Lower leg skin (tissue), 4 donors: ENCODE data around the gene MZB1. TPM values are rescaled to one million over a fixed set of nuclear protein-coding genes. Genes with fewer than 3 reads are reported as not detected.
A peak's percentile ranks its signal among the peaks of the same experiment; 100 is the strongest.

ENCODE experiments used
- DNase-seq, 2 donors: peaks; one replicate each; pipeline ENCODE4 v3.0.0-alpha.2; 2019; ENCODE audit warnings: low spot score in 2 of 2
- H3K4me3 ChIP-seq: fragments of 200-600 bp; sonication (generic); 2 replicates; pipeline ENCODE4 v1.5.1; 2017; ENCODE audit warnings: mild to moderate bottlenecking, low read depth; ENCODE audit not compliant: poor library complexity, severe bottlenecking
- POLR2A ChIP-seq, 2 donors: fragments of 450-650 bp; IDR thresholded peaks; one replicate each; pipeline ENCODE4 v1.6.1; 2016 to 2017; ENCODE audit warnings: antibody characterized with exemption in 2 of 2, mild to moderate bottlenecking in 1 of 2, moderate library complexity in 1 of 2
- WGBS, 2 donors: methylation state at CpG; one replicate each; pipeline ENCODE4 v1.1.5; 2018; 5-methylcytosine and 5-hydroxymethylcytosine counted together
- intact Hi-C: fragments of 100-400 bp; cut with DNase I; formaldehyde crosslinking; loops from one replicate; pipeline ENCODE4 v1.15.0; 2023; ENCODE audit warnings: low total_unique reads
- total RNA-seq, 4 donors: library from RNA; depleted of rRNA; stranded (reverse); fragments of >200 nt; gene quantifications; one replicate each; pipeline ENCODE4 v1.1.0, GENCODE V29; 2016
- TF ChIP-seq, protein P1 (sequence below), 3 donors: fragments of 450-650 bp; IDR thresholded peaks; one replicate each; pipeline ENCODE4 v1.5.1; 2016; ENCODE audit warnings: antibody characterized with exemption in 3 of 3, mild to moderate bottlenecking in 3 of 3, moderate library complexity in 2 of 3

The MZB1 gene
- total RNA-seq, 4 donors from 2014 or later, result not detected

DNA sequence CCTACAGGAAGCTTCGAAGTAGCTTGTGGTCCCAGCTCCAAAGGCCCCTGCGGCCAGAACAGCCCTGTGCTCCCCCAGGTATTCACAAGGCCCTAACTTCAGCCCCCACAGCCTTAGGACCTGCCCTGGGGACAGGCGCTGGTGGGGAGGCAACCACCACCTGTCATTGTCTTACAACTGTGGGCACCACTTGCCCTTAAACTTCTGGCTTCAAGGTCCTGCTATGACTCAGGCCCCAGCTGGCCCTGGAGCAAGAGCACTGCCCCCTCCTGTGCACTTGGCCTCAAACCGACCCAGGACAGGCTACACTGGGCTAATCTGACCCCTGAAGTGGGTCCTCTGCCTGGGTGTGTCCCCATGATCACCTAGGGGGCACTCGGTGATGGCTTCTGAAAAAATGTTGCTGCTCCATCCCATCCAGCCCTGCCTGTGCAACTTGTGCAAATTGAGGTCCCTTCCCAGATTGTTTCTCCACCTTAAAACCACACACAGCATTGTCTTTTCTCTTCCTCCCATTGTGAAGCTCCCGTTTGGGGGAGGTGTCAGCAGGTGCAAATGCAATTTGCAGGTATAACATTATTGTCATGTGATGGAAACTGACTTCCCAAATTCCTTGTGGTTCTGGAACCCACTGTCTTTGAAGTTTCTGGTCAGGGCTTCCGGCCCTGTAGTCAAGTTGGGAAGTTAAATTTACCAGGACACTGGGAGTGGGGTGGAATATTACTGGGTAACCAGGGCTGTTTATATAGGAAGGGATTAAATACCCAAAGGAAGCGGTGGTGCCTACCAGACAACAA, 6.3 kb upstream of the MZB1 start:
- H3K4me3 ChIP-seq, result no peak overlapping the region
- no peak for DNase-seq
- 85 to 89% methylated on average over 8 of the region's 8 CpGs for WGBS, 2 donors
- intact Hi-C loops, result no loop called here
- no peak for TF ChIP-seq POLR2A (IDR thresholded peaks at IDR 0.05)

DNA sequence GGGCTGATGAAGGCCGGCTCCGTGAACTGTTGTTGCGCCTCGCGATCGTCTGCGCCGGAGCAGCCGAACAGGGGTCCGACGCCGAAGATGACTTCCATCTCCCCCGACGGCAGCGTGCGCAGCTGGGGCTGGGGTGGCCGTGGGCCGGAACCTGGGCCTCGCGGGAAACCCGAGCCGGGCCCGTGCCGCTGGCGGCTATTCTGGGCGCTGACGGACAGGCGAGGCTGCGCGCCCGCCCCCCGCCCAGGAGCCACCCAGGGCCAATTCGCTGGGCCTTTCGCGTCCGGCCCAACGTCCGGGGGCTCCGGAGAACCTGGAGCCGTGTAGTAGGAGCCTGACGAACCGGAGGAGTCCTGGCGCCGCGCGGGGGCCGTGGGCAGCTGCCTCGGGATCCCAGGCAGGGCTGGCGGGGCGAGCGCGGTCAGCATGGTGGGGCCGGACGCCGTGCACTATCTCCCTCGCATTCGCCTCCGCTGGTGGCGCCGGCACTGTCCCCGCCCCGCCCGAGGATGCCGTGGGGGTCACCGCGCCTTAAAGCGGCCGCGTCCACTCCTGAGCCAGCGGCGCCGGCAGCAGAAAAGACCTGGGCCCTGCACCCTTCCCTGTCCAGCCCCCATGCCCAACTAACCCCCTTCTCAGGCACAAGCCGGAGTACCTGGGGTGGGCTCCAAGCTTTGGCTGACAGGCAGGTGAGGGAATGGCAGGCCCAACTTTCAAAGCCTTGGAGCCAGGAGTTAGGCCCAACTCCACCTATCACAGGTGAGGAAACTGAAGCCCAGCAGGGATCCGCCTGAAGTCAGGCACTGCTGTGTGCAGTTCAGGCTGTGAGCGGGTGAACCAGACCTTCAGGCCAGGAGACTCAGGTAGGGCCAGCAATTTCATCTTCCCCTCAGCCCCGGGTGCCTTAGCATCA, 5.2 kb upstream of the MZB1 start, which contains the start of gene PROB1:
TSS of gene PROB1 (minus strand) at position 451 of the 913 bp plus-strand sequence. CDS start at position 428, 23 bp downstream.
- H3K4me3 ChIP-seq, result no peak within 1 kb of the TSS
- intact Hi-C loops, result no loop called here
- WGBS, 2 donors, result 51 to 63% methylated on average over 35 to 64 of the region's 76 CpGs
- DNase-seq, result no peak
- TF ChIP-seq POLR2A (IDR thresholded peaks at IDR 0.05), result no peak
- TF ChIP-seq, protein P1, sequence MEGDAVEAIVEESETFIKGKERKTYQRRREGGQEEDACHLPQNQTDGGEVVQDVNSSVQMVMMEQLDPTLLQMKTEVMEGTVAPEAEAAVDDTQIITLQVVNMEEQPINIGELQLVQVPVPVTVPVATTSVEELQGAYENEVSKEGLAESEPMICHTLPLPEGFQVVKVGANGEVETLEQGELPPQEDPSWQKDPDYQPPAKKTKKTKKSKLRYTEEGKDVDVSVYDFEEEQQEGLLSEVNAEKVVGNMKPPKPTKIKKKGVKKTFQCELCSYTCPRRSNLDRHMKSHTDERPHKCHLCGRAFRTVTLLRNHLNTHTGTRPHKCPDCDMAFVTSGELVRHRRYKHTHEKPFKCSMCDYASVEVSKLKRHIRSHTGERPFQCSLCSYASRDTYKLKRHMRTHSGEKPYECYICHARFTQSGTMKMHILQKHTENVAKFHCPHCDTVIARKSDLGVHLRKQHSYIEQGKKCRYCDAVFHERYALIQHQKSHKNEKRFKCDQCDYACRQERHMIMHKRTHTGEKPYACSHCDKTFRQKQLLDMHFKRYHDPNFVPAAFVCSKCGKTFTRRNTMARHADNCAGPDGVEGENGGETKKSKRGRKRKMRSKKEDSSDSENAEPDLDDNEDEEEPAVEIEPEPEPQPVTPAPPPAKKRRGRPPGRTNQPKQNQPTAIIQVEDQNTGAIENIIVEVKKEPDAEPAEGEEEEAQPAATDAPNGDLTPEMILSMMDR (IDR thresholded peaks at IDR 0.05), result no peak

DNA sequence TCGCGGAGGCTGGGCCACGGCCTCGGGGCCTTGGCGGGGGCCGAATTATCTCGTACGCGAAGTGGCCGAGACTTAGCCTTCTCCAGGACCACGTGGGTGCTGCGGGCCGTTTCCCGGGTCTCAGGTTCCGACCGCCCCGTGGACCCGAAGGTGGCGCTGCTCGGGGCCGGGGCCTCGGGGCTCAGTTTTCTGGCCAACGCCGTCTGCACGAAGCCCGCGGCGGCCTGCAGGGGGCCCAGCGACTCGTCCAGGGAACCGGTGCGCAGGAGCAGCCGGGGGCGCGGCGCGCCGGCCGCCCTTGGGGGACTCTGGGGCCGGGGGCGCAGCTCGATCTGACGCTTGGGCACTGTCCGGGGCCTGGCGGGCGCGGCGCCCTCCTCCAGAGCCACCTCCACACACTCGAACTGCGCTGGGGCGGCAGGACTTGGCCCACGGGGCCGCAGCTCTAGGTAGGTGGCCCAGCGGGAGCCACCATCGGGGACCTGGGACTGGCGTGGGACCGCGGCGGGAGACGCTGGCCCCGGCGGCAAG, 4.5 kb upstream of the MZB1 start:
- H3K4me3 ChIP-seq, result no peak overlapping the region
- DNase-seq, result no peak
- 3% methylated on average over 22 of the region's 62 CpGs; no CpG with 5 or more reads in 1 of the 2 donors for WGBS, 2 donors
- intact Hi-C loops, result no loop called here
- no peak for TF ChIP-seq POLR2A (IDR thresholded peaks at IDR 0.05)
- TF ChIP-seq, protein P1 (IDR thresholded peaks at IDR 0.05), result no peak

DNA sequence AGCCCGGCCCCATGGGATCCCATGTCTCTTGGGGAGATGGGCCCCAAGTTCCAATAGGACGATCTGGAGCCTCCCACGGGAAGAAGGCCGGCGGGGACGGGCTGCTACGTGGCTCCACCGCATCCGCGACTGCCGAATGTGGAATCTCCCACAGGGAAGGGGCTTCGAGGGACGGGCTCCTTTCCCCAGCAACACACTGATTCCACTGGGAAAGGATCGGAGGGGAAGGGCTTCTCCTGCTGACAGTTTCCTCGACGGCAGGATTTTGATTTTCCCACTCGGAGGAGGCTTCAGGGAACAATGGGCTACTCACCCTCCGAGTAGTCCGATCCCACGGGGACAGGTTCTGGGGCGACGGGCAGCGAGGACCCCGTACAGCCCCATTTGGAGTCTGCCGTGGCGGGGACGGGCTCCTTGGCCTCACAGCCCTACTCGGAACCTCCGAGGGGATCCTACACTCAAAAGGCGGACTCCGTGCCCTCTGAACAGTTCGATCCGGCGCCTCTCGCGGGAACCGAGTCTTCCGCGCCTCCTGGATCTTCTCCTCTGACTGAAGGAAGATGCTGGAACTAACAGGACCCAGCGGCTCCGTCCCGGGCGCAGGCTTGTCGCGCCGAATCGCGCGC, 3.9 kb upstream of the MZB1 start:
- no peak overlapping the region for H3K4me3 ChIP-seq
- WGBS, 2 donors, result 12 to 14% methylated on average over 30 to 32 of the region's 49 CpGs
- TF ChIP-seq, protein P1 (IDR thresholded peaks at IDR 0.05), result no peak
- TF ChIP-seq POLR2A (IDR thresholded peaks at IDR 0.05), result no peak
- intact Hi-C loops, result no loop called here
- no peak for DNase-seq

DNA sequence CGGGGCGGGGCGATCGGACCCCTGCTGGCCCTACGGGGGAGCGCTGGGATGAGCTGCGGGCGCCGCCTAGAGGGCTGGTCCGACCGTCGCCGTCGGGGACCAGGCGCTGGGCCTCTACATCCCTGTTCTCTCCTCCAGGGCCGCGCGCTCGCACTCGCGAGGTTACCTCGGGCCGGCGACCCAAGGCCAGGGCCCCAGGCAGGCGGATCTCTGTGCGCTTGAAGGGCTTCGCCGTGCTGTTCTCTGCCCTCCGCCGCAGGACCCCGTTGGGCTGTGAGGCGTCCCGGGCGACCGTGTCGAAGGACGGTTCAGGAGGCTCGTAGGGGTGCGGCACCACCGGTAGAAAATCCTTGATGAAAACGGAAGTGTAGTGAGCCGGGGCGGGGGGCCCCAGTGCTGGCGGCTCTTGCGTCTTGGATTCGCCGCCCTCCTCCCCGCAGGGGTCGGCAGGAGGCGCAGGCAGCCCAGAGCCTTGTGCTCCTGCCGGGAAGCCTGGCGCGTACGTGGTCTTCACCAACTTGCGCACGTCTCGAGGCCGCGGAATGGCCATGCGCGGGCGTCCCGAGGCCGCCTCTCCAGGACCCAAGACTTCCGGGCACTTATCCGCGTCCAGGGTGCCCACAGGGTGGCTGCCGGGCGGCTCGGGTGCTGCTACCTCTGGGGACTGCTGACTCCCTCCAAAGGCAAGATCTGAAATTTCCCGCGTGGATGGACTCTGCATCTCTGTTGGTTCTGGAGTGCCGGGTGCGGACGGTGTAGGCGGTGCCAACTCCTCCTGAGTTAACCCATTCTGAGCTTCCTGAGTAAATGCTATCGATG, 3.2 kb upstream of the MZB1 start:
- DNase-seq, result no peak
- TF ChIP-seq, protein P1 (IDR thresholded peaks at IDR 0.05), result no peak
- WGBS, 2 donors, result 3 to 6% methylated on average over 17 to 53 of the region's 77 CpGs
- intact Hi-C loops, result no loop called here
- H3K4me3 ChIP-seq, result peak overlapping the region; percentile 22
